Suppressor macrophage treated with lipopolysaccharide for 1 hour (primary cell): Measurements from ENCODE around the gene ARHGAP42.

Experiments used
- DNase-seq, 3 donors: peaks; one replicate each; pipeline ENCODE4 v3.0.0-alpha.2; 2020 to 2022

The ARHGAP42 gene

GRCh38 chr11:100761841-100762240, 74.8 kb downstream of the ARHGAP42 start:
- DNase-seq, result no peak

GRCh38 chr11:100766764-100767163, 79.7 kb downstream of the ARHGAP42 start:
- DNase-seq, result no peak

- DNase-seq, result no peak
These were observed 82.1 kb downstream of the ARHGAP42 start for GRCh38 chr11:100769165-100769564.

- no peak for DNase-seq
These were observed 82.5 kb downstream of the ARHGAP42 start for GRCh38 chr11:100769617-100770016.

- no peak for DNase-seq
These were observed 87.0 kb downstream of the ARHGAP42 start for GRCh38 chr11:100774132-100774531.

GRCh38 chr11:100774859-100775258, 87.8 kb downstream of the ARHGAP42 start:
- no peak for DNase-seq

- DNase-seq, result no peak
These were observed 89.3 kb downstream of the ARHGAP42 start for GRCh38 chr11:100776212-100776896.

- no peak for DNase-seq
These were observed 90.0 kb downstream of the ARHGAP42 start for GRCh38 chr11:100777103-100777502.

- no peak for DNase-seq
These were observed 90.6 kb downstream of the ARHGAP42 start for GRCh38 chr11:100777736-100778135.

- DNase-seq, result no peak
These were observed 91.2 kb downstream of the ARHGAP42 start for GRCh38 chr11:100778166-100778785.

- DNase-seq, result no peak
These were observed 93.4 kb downstream of the ARHGAP42 start for GRCh38 chr11:100780470-100780869.

- DNase-seq, result no peak
These were observed 98.3 kb downstream of the ARHGAP42 start for GRCh38 chr11:100785148-100785983.

GRCh38 chr11:100788561-100789295, 101.6 kb downstream of the ARHGAP42 start:
- no peak for DNase-seq

GRCh38 chr11:100789500-100789899, 102.4 kb downstream of the ARHGAP42 start:
- DNase-seq, result no peak

- no peak for DNase-seq
These were observed 103.0 kb downstream of the ARHGAP42 start for GRCh38 chr11:100790073-100790472.

- no peak for DNase-seq
These were observed 104.0 kb downstream of the ARHGAP42 start for GRCh38 chr11:100791103-100791502.

GRCh38 chr11:100791860-100792259, 104.8 kb downstream of the ARHGAP42 start:
- no peak for DNase-seq

- DNase-seq, result no peak
These were observed 106.4 kb downstream of the ARHGAP42 start for GRCh38 chr11:100793525-100793924.

GRCh38 chr11:100794446-100794845, 107.4 kb downstream of the ARHGAP42 start:
- DNase-seq, result no peak

- no peak for DNase-seq
These were observed 112.4 kb downstream of the ARHGAP42 start for GRCh38 chr11:100799445-100799844.

GRCh38 chr11:100800202-100800601, 113.1 kb downstream of the ARHGAP42 start:
- DNase-seq, result no peak

- no peak for DNase-seq
These were observed 114.3 kb downstream of the ARHGAP42 start for GRCh38 chr11:100801225-100801999.
